Fibroblast of skin of back (primary cell): ENCODE measurements around the gene MRPL52. TPM values are rescaled to one million over a fixed set of nuclear protein-coding genes. Genes with fewer than 3 reads are reported as not detected.
"Not testable (repeated sequence)": the region's sequence is repeated elsewhere in the genome, so short reads cannot be mapped to it uniquely, and the experiment has no call there.

Experiments
- DNase-seq: peaks from one replicate; pipeline ENCODE4 v3.0.0-alpha.2; 2013
- polyA plus RNA-seq, 2 experiments: library from polyadenylated mRNA; unstranded; fragments of 120-200 nt; gene quantifications; one replicate each; pipeline ENCODE4 v1.2.1, GENCODE V29; 2013; ENCODE audit not compliant: insufficient read length in 2 of 2

The MRPL52 gene
- polyA plus RNA-seq (2013, experiment 1 of 2; ENCODE audit: insufficient read length), result 130 TPM
- 69.5 TPM for polyA plus RNA-seq (2013, experiment 2 of 2; ENCODE audit: insufficient read length)

DNA sequence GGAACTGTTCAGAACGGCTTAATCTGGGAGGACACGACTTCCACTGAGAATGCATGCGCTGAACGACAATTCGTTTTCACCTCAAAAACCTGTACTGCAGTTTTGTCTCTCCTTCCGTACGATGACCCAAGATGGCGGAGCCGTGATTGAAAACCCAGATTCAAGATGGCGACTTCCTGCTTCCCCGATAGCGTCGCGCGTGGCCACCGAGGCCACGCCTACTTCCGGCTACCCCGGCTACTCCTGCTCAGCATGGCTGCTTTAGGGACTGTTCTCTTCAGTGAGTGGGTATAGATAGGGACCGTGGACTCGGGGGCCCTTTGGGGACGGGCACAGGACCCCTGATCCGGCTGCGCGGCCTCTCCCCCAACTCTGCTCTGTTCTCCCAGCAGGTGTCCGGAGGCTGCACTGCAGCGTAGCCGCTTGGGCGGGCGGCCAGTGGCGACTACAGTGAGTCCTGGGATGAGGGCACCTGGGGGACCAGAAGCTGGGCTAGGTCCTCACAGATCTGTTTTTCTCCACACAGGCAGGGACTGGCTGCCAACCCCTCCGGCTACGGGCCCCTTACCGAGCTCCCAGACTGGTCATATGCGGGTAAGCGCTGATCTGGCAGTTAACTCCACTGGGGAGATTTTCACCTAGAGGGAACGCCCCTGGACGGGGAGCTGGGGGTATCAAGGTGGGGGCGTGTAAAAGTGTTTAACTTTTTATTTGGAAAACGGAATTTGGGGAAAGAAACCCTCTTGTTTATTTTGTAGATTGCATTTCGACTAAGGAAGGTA lies at the start of gene MRPL52:
TSS of gene MRPL52 (plus strand) at position 227 of the 782 bp plus-strand sequence. CDS start at position 253, 26 bp downstream.
- peak; percentile 89 for DNase-seq

- no peak for DNase-seq
Measured at GRCh38 chr14:22780105-22780679, 49.5 kb upstream of the MRPL52 start.

DNA sequence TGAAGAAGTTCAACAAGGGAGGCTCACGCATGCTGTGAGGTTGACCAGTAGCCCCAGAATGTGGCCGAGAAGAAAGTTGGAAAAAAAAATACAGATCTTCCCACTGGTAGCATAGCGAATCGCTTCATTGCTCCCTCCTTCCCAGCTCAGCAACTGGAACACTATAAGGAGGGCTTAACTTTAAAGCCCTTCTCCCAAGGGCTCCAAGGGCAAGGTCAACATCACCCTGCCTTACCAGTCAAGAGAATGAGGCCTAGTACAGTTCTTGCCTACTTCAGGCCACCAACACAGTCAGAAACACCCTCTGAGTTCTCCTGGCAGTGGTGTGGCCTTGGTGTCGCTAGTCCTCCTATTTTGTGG lies 48.8 kb upstream of the MRPL52 start:
- DNase-seq, result no peak

DNA sequence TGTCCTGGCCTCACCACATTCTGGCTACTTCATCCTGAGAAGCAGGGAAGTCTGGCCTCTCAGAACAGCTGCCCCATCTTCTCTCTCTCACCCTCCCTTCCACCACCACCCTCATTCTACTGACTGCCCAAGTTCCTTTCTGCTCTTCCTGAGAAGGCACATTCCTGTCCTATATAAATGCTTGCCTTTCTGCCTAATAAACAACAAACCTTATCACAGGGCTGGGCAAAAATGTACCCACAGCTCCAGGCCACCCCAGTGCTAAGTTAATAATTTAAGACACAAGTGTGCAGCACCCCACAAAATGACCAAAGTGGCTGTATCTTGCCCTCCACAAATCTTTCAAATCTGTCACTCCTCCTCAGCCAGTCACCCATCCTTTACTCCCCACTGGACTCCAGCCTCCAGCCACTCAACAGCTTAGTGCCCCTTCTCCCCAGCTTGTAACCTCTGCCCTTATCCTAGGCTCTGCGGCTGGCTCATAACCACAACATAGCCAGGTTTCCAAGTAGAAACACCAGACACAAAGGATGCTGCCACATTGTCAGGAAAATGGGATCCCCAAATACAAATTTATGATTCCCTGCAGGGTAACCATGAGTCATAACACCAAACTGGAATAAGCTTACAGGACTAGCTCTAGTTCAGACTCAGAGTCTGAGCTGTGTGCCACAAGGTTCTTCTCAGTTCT lies 48.2 kb upstream of the MRPL52 start:
- peak; percentile 11 for DNase-seq

DNA sequence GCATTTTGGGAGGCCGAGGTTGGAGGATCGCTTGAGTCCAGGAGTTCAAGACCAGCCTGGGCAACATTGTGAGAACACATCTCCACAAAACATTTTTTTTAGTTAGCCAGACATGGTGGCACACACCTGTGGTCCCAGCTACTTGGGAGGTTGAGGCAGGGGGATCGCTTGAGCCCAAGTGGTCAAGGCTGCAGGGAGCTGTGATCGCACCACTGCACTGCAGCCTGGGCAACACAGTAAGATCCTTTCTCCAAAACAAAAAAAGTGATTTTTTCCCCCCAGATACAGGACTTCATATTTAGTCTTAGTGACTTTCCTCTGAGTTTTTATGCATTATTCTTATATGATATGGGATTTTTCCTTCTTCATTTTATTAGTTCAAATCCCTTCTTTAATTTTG lies 43.0 kb upstream of the MRPL52 start:
- DNase-seq, result no peak

DNA sequence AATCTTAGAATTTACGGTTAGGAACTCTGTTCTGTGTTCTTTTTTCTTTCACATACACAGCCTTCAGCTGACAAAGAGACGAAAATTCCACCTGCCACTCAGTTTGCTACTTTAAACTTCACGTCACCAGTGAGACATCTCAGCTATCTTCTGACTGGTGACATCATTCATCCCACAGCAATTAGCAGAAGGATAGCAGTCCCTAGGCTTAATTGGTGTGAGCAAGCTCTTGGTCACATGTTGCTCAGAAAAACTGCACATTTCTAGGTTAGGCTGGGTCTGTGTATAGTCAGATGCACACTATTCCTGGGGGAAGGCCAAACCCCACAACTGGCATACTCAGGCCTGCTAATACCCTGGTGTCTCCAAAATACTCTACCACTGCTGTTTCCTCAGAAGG lies 38.4 kb upstream of the MRPL52 start:
- peak; percentile 53 for DNase-seq

GRCh38 chr14:22792158-22792557 lies 37.5 kb upstream of the MRPL52 start:
- DNase-seq, result no peak

GRCh38 chr14:22793550-22793949 lies 36.1 kb upstream of the MRPL52 start:
- DNase-seq, result not testable (repeated sequence)

- DNase-seq, result no peak
Measured at GRCh38 chr14:22793976-22794375, 35.7 kb upstream of the MRPL52 start.

DNA sequence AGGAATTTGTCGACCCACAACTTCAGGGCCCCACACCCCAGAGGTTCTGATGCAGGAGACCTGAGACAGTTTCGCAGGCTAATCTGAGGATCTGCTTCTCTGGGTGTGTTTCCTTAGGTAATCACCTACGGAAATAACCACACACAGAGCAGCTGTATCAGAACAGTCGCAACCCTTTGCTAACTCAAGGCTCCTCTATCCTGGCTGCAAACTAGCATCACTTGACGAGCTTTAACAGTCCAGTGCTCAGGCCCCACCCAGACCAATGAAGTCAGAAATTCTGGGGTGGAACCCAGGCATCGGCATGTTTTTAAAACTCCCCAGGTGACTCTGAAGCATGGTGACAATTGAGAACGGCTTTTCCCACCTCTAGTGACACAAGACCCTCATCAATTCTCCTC lies 35.1 kb upstream of the MRPL52 start:
- no peak for DNase-seq

DNA sequence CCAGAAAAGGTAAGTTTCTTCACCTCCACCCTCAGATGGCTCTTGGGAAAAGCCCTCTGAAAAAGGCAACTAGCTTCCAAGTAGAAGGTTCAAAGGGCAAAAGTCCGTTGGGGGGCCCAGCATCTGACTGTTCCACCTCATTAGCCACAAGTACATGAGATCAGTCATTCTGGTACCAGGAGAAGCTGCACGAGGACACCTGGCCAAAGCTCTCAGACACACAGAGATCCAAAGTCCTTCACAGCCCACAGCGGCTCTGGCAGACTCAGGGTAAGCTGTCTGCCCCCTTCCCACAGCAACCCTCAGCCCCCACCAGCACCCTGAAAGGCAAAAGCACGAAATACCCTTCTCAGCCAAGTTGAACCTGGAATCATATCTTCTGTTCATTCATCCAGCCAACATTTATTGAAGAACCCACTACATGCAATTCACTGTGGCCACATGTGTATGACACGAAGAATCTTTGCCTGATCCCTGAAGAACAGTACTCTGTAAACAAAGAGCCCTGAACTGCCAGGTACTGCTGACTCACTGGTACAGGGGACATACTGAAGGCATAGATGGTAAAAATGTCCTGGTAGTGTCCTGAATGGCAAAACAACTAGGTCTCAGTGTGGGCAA lies 33.5 kb upstream of the MRPL52 start:
- no peak for DNase-seq

DNA sequence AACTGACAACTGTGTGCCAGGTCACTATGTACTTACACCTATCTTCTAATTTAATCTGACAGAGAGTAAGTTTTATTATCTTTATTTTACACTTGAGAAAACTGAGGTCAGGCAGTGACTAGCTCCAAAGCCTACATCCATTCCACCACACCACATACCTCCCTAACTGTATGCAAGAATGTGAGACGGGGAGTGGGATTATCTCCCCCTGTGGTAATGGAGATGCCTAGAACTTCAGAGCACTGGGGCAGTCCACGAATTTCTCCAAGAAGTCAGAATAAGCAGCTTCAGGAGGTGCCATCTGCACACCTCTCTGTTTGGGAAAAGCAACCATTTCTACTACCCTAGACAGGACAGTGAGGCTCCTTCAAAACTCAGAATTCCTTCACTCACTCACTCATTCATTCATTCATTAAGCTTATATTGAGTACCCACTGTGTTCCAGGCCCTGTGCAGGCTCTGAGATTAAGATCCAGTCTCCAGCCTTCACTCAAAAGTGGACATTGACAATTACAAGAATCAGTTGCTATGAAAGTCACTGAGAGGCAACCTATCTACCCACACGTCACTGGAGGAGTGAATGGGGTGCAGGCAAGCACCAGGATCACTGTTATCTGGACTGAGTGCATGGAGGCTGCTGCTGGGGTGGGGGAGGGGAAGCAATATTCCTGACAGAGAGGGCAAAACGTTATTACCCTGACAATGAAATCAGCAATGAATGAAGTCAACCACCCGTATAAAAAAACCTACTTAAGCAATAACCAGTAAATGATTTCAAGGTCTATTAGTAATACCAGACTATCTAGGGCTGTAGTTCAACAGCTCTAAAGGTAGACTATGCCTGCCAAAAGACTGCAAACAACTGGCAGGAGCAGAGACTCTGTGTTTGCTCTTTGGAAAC lies 32.4 kb upstream of the MRPL52 start:
- DNase-seq, result no peak

DNA sequence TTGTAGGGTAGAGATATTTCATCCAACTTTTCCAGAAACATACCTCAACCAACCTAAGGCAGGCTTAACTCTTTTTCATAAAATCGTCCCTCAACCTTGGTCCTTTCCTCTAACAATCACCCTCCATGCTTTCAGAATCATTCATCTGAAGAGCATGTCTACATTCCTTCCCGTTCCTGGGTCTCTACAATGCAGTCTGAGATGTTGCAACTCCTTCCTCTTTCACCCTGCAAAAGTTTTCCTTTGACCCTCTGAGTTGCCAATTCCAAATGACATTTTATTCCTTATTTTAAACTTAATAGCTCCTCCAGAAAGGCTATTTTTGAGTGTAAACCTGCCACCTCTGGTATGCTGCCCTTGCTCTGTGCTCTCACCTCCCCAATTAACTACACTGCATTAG lies 31.2 kb upstream of the MRPL52 start:
- DNase-seq, result no peak

DNA sequence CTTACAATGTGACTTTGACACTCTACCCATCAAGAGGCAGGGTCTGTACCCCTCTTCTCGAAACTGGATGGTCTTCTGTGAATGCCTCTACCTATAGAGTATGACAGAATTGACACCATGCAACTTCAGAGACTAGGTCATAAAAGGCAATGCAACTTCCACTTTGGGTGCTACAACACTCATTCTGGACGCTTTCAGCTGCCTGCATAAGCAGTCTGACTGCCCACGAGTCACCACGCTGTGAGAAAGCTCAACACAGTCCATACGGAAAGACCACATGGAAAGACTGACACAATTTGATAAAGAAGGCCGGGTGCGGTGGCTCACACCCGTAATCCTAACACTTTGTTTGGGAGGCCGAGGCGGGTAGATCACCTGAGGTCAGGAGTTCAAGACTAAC lies 29.3 kb upstream of the MRPL52 start:
- no peak for DNase-seq

DNA sequence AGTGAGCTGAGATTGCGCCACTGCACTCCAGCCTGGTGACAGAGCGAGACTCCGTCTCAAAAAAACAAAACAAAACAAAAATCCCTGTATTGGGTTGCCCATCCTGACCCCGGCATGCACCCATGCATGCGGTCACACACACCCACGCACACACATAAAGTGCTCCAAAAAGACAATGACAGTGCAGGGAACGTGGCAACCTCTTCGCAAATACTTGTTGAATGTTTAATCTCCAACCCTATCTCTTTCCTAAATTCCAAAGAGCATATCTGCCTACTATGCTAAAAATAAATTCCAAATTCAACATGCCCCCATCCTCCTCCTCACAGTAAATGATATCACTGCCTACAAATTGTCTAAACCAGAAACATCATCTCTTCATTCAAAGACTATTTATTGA lies 28.0 kb upstream of the MRPL52 start:
- DNase-seq, result no peak

- no peak for DNase-seq
Measured at GRCh38 chr14:22802860-22803686, 26.6 kb upstream of the MRPL52 start.

GRCh38 chr14:22803687-22803974 lies 26.1 kb upstream of the MRPL52 start:
- DNase-seq, result no peak

- not testable (repeated sequence) for DNase-seq
Measured at GRCh38 chr14:22805235-22805634, 24.5 kb upstream of the MRPL52 start.

DNA sequence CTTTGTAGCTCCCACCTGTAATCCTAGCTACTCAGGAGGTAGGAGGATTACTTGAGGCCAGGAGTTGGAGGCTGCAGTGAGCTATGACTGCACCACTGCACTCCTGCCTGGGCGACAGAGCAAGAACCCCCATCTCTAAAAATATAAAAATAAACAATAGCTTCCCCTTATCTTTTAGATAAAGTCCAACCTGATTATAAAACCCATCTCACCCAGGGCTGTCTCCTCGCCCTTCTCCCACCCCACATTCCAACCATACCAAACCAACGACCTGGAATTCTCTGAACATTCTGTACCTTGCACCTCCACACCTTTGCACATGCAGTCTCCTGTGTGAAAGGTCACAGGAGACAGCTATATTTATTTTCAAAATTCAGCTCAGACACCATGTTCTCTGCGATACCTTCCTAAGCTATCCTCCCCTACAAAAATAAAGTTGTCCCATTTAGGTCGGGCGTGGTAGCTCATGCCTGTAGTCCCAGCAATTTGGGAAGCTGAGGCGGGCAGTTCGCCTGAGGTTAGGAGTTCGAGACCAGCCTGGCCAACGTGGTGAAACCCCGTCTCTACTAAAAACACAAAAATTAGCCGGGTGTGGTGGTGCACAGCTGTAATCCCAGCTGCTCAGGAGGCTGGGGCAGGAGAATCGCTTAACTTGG lies 22.1 kb upstream of the MRPL52 start:
- no peak for DNase-seq

DNA sequence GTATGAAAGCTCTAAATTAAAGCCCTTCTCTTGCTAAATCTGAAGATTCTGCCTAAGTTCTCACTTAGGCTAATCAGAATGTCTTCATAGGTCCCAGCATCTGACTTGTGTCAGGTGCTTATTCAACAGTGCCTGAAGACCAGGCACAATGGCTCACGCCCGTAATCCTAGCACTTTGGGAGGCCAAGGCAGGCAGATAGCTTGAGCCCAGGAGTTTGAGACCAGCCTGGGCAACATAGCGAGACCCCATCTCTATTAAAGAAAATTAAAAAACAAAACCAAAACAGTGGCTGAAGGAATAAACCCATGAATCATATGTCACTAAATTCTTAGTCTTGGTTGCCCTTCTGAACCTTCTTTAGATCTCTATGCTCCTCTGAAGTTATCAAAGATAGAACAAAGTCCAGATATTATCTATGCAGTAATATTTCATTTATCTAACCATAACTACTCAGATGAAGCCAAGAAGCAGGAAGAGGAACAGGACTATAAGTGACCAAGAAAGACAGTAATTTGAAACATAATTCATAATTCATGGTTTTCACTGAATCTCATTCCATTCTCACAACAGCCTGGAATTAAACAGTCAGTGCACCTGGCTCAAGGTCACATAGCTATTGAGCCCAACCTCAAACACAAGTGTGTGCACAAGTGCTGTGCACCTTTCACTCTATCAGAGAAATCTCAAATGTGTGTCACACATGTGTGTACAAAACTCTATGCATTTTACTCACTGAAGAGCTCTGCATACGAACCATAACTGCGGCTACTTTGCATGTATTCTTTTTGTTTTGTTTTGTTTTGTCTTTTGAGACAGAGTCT lies 21.1 kb upstream of the MRPL52 start:
- DNase-seq, result no peak
